ENCODE data around the gene MMS19. TPM values are rescaled to one million over a fixed set of nuclear protein-coding genes. Genes with fewer than 3 reads are reported as not detected.

The MMS19 gene
- total RNA-seq, 1 donor from 2014 or later: 127 TPM

- TF ChIP-seq, protein P1, sequence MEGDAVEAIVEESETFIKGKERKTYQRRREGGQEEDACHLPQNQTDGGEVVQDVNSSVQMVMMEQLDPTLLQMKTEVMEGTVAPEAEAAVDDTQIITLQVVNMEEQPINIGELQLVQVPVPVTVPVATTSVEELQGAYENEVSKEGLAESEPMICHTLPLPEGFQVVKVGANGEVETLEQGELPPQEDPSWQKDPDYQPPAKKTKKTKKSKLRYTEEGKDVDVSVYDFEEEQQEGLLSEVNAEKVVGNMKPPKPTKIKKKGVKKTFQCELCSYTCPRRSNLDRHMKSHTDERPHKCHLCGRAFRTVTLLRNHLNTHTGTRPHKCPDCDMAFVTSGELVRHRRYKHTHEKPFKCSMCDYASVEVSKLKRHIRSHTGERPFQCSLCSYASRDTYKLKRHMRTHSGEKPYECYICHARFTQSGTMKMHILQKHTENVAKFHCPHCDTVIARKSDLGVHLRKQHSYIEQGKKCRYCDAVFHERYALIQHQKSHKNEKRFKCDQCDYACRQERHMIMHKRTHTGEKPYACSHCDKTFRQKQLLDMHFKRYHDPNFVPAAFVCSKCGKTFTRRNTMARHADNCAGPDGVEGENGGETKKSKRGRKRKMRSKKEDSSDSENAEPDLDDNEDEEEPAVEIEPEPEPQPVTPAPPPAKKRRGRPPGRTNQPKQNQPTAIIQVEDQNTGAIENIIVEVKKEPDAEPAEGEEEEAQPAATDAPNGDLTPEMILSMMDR (IDR thresholded peaks at IDR 0.05; ENCODE audit: unreplicated experiment): no peak
- H3K9me3 Mint-ChIP-seq (ENCODE audit: unreplicated experiment): no peaks in the 10 kb centered on the region
- H3K27ac Mint-ChIP-seq (ENCODE audit: unreplicated experiment): peak overlapping the region; percentile 77
- H3K36me3 Mint-ChIP-seq (ENCODE audit: low read depth, unreplicated experiment): peaks cover 9% of the 10 kb centered on the region
- H3K27me3 Mint-ChIP-seq (ENCODE audit: unreplicated experiment): peaks cover 14% of the 10 kb centered on the region
- H3K4me3 Mint-ChIP-seq (ENCODE audit: unreplicated experiment): peak overlapping the region; percentile 42
- no peak for DNase-seq (ENCODE audit: low spot score)
- peaks cover 48% of the 10 kb centered on the region for H3K4me1 Mint-ChIP-seq (ENCODE audit: unreplicated experiment)
Observed at GRCh38 chr10:97538839-97539238, 40.6 kb upstream of the MMS19 start.

DNA sequence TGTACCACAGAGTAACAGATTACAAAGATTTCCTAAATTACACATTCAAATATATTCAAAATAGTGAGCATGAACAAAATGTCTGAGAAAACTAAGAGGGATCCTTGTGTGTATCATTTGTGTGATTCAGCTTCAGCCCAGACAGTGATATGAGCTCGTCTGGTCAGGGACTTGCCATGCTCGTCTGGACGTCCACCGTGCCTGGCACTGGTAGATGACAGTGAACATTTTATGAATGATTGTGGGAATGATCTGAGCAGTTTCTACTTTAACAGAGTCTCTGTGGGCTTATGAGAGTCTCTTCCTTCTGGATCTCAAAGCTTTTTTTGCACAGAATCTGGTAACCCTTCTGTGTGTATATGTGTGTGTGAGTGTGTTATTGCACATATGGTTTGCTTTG lies 40.2 kb upstream of the MMS19 start:
- TF ChIP-seq, protein P1 (IDR thresholded peaks at IDR 0.05; ENCODE audit: unreplicated experiment): no peak

DNA sequence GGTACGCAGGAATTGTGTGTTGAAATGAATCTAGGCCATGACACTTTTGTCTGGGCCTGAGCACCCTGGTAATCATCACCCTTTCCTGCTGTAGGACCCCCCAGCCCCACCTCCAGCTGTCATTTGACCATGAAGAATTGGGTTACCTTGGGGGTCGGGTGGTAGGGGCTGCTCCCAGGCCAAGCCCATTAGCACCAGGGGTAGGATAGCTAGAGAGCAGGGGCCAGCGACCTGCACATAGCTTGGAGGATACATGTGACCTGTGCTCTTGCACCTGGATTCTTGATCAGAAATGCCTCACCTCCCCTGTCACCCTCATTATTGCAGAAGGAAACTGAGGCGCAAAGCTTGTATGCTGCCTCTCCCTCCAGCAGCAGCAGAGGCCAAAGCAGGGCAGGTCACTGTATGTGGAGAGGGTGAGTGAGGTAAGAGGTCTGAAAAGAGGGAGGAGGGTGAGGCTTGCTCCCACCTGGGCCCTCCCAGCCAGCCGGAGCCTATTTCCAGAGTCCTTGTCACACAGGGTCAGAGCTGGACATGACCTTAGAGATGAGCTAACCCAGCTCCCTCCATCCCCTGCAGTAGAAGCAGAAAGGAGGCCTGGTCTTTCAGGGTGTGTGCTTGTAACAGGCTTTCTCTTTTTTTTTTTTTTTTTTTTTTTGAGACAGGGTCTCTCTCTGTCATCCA lies 39.1 kb upstream of the MMS19 start:
- H3K4me1 Mint-ChIP-seq (ENCODE audit: unreplicated experiment): peaks cover 34% of the 10 kb centered on the region
- no peak overlapping the region for H3K4me3 Mint-ChIP-seq (ENCODE audit: unreplicated experiment)
- DNase-seq (ENCODE audit: low spot score): no peak
- peaks cover 9% of the 10 kb centered on the region for H3K36me3 Mint-ChIP-seq (ENCODE audit: low read depth, unreplicated experiment)
- H3K27ac Mint-ChIP-seq (ENCODE audit: unreplicated experiment): no peak overlapping the region
- TF ChIP-seq, protein P1 (IDR thresholded peaks at IDR 0.05; ENCODE audit: unreplicated experiment): no peak
- H3K27me3 Mint-ChIP-seq (ENCODE audit: unreplicated experiment): peaks cover 16% of the 10 kb centered on the region
- no peaks in the 10 kb centered on the region for H3K9me3 Mint-ChIP-seq (ENCODE audit: unreplicated experiment)

More for the DNA sequence above, 40.2 kb upstream of the MMS19 start:
- peak overlapping the region; percentile 77 for H3K27ac Mint-ChIP-seq (ENCODE audit: unreplicated experiment)
- DNase-seq (ENCODE audit: low spot score): no peak
- peaks cover 14% of the 10 kb centered on the region for H3K27me3 Mint-ChIP-seq (ENCODE audit: unreplicated experiment)
- peak overlapping the region; percentile 42 for H3K4me3 Mint-ChIP-seq (ENCODE audit: unreplicated experiment)
- H3K9me3 Mint-ChIP-seq (ENCODE audit: unreplicated experiment): no peaks in the 10 kb centered on the region
- H3K4me1 Mint-ChIP-seq (ENCODE audit: unreplicated experiment): peaks cover 44% of the 10 kb centered on the region
- H3K36me3 Mint-ChIP-seq (ENCODE audit: low read depth, unreplicated experiment): peaks cover 9% of the 10 kb centered on the region

GRCh38 chr10:97534746-97535367 lies 36.6 kb upstream of the MMS19 start:
- Mint-ChIP-seq H3K4me3 (ENCODE audit: unreplicated experiment) (no peak overlapping the region), H3K27me3 (ENCODE audit: unreplicated experiment) (peaks cover 7% of the 10 kb centered on the region), H3K9me3 (ENCODE audit: unreplicated experiment) (peaks cover 2% of the 10 kb centered on the region), H3K36me3 (ENCODE audit: low read depth, unreplicated experiment) (peaks cover 11% of the 10 kb centered on the region), H3K27ac (ENCODE audit: unreplicated experiment) (peak overlapping the region; percentile 67), H3K4me1 (ENCODE audit: unreplicated experiment) (peaks cover 26% of the 10 kb centered on the region)
- DNase-seq (ENCODE audit: low spot score): peak; percentile 51
- TF ChIP-seq, protein P1 (IDR thresholded peaks at IDR 0.05; ENCODE audit: unreplicated experiment): peak; percentile 29

DNA sequence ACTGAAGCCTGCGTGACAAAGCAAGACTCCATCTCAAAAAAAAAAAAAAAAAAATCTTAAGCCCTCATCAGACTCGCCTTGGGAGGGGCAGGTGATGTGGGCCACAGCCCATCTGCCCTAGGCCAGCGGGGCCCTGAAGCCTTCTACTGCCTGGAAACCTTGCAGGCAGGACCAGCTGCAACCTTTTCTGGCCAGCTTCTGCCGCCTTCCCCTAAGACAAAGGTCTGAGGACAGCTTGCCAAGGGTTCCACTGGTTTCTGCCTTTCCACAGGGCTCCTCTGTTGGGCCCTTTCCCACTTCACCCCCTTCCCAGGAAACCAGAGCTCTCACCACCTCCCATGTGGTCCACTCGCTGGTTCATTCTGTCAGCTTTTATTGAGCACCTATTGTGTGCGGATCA lies 35.7 kb upstream of the MMS19 start:
- DNase-seq (ENCODE audit: low spot score): no peak
- H3K36me3 Mint-ChIP-seq (ENCODE audit: low read depth, unreplicated experiment): peaks cover 14% of the 10 kb centered on the region
- H3K9me3 Mint-ChIP-seq (ENCODE audit: unreplicated experiment): peaks cover 4% of the 10 kb centered on the region
- H3K4me3 Mint-ChIP-seq (ENCODE audit: unreplicated experiment): no peak overlapping the region
- H3K27me3 Mint-ChIP-seq (ENCODE audit: unreplicated experiment): peaks cover 6% of the 10 kb centered on the region
- H3K4me1 Mint-ChIP-seq (ENCODE audit: unreplicated experiment): peaks cover 25% of the 10 kb centered on the region
- no peak overlapping the region for H3K27ac Mint-ChIP-seq (ENCODE audit: unreplicated experiment)
- TF ChIP-seq, protein P1 (IDR thresholded peaks at IDR 0.05; ENCODE audit: unreplicated experiment): no peak

All from endothelial cell (in vitro differentiated cells).